ENCODE measurements around the gene PLXNC1. TPM values are rescaled to one million over a fixed set of nuclear protein-coding genes. Genes with fewer than 3 reads are reported as not detected.

Gene PLXNC1
- polyA plus RNA-seq, 1 of the 3 experiments (the other 2 are of a cell fraction): 0.23 TPM

DNA sequence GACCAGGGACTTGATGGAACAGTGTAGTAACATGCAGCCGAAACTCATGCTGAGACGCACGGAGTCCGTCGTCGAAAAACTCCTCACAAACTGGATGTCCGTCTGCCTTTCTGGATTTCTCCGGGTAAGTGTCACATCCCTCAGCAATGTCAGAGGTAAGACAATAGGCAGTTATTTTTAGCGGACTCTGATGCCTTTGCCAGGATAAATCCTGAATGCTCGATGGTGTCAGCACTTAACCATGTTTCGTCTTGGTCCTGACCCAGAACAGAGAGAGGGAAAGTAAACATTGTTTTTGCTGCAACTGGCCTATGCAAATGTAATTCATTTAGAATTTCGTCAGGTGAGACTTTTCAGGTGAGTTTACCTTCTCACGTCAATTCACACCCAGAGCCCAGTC, 112.3 kb downstream of the PLXNC1 start:
- no peak for TF ChIP-seq ELF1 (IDR thresholded peaks at IDR 0.05)
- no peak for TF ChIP-seq YY1 (IDR thresholded peaks at IDR 0.05; ENCODE audit: low read depth)
- TF ChIP-seq RCOR1 (IDR thresholded peaks at IDR 0.05; ENCODE audit: low read length): no peak
- TF ChIP-seq, protein P1, sequence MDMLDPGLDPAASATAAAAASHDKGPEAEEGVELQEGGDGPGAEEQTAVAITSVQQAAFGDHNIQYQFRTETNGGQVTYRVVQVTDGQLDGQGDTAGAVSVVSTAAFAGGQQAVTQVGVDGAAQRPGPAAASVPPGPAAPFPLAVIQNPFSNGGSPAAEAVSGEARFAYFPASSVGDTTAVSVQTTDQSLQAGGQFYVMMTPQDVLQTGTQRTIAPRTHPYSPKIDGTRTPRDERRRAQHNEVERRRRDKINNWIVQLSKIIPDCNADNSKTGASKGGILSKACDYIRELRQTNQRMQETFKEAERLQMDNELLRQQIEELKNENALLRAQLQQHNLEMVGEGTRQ (IDR thresholded peaks at IDR 0.05; ENCODE audit: borderline replicate concordance, low read depth, low read length): no peak
- no peak for TF ChIP-seq MXI1 (IDR thresholded peaks at IDR 0.05; ENCODE audit: low read depth, low read length)
- TF ChIP-seq, protein P2, sequence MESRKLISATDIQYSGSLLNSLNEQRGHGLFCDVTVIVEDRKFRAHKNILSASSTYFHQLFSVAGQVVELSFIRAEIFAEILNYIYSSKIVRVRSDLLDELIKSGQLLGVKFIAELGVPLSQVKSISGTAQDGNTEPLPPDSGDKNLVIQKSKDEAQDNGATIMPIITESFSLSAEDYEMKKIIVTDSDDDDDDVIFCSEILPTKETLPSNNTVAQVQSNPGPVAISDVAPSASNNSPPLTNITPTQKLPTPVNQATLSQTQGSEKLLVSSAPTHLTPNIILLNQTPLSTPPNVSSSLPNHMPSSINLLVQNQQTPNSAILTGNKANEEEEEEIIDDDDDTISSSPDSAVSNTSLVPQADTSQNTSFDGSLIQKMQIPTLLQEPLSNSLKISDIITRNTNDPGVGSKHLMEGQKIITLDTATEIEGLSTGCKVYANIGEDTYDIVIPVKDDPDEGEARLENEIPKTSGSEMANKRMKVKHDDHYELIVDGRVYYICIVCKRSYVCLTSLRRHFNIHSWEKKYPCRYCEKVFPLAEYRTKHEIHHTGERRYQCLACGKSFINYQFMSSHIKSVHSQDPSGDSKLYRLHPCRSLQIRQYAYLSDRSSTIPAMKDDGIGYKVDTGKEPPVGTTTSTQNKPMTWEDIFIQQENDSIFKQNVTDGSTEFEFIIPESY (IDR thresholded peaks at IDR 0.05; ENCODE audit: borderline replicate concordance, low read depth): no peak
- TF ChIP-seq POLR2AphosphoS5 (IDR thresholded peaks at IDR 0.05; ENCODE audit: low read depth, low read length): no peak
- no peak for TF ChIP-seq RXRA (IDR thresholded peaks at IDR 0.05; ENCODE audit: borderline replicate concordance, low read depth)
- TF ChIP-seq SMC3 (IDR thresholded peaks at IDR 0.05; ENCODE audit: low read depth, low read length): no peak
- TF ChIP-seq GABPA (IDR thresholded peaks at IDR 0.05; ENCODE audit: low read depth): no peak
- TF ChIP-seq, protein P3, sequence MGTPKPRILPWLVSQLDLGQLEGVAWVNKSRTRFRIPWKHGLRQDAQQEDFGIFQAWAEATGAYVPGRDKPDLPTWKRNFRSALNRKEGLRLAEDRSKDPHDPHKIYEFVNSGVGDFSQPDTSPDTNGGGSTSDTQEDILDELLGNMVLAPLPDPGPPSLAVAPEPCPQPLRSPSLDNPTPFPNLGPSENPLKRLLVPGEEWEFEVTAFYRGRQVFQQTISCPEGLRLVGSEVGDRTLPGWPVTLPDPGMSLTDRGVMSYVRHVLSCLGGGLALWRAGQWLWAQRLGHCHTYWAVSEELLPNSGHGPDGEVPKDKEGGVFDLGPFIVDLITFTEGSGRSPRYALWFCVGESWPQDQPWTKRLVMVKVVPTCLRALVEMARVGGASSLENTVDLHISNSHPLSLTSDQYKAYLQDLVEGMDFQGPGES (IDR thresholded peaks at IDR 0.05; ENCODE audit: low read depth, low read length): no peak
- TF ChIP-seq RAD21 (IDR thresholded peaks at IDR 0.05; ENCODE audit: low read length): no peak
- TF ChIP-seq TEAD4 (IDR thresholded peaks at IDR 0.05; ENCODE audit: borderline replicate concordance, insufficient read depth): no peak
- no peak for TF ChIP-seq TAF1 (IDR thresholded peaks at IDR 0.05; ENCODE audit: borderline replicate concordance, low read depth, low read length)
- TF ChIP-seq, protein P4, sequence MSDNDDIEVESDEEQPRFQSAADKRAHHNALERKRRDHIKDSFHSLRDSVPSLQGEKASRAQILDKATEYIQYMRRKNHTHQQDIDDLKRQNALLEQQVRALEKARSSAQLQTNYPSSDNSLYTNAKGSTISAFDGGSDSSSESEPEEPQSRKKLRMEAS (IDR thresholded peaks at IDR 0.05; ENCODE audit: low read depth): no peak
- TF ChIP-seq EP300 (IDR thresholded peaks at IDR 0.05; ENCODE audit: borderline replicate concordance in 1 of 2, low read depth in 1 of 2, low read length in 1 of 2): no peak
- Histone ChIP-seq H3K4me2 (no peak overlapping the region), H3K9me3 (no peaks in the 10 kb centered on the region), H3K27ac (ENCODE audit: low read depth in 2 of 2, low read length in 1 of 2) (no peak overlapping the region; a peak in 1 of 4 replicates), H3K4me3 (ENCODE audit: low read depth in 2 of 2, low read length in 1 of 2) (no peak overlapping the region), H3K79me2 (ENCODE audit: insufficient read depth) (no peaks in the 10 kb centered on the region), H3K9ac (no peak overlapping the region), H3K4me1 (ENCODE audit: control insufficient read depth in 1 of 2, insufficient read depth in 2 of 2, low read depth in 1 of 2, low read length in 1 of 2) (peaks cover 9 to 45% of the 10 kb centered on the region in 2 experiments; a peak in 3 of 4 replicates), H3K27me3 (ENCODE audit: insufficient read depth) (no peaks in the 10 kb centered on the region), H2AFZ (ENCODE audit: low read depth) (no peak overlapping the region), H3K9me2 (no peaks in the 10 kb centered on the region), H3F3A (replicated peaks; ENCODE audit: insufficient read depth) (no peaks in the 10 kb centered on the region), H4K20me1 (ENCODE audit: insufficient read depth) (no peaks in the 10 kb centered on the region), H3K36me3 (replicated peaks in 1 of 2; ENCODE audit: control insufficient read depth in 1 of 2, insufficient read depth in 2 of 2, low read length in 1 of 2) (no peaks in the 10 kb centered on the region)
- 96% methylated on average over 13 of the region's 13 CpGs for WGBS (ENCODE audit: low lambda C conversion rate)
- DNase-seq: no peak
- POLR2A ChIA-PET: no interaction called here
- CTCF ChIA-PET: no interaction called here

Measured in SK-N-SH (cell line).